Stimulated activated CD8-positive, alpha-beta memory T cell treated with anti-CD3 and anti-CD28 coated beads, Interleukin-12 subunit alpha, Interleukin-12 subunit beta, amount 100 ng/mL, for 1 hour (primary cell): ENCODE results near the gene GALNT7.
A peak's percentile ranks its signal among the peaks of the same experiment; 100 is the strongest.

ENCODE experiments used
- DNase-seq: peaks from one replicate; pipeline ENCODE4 v3.0.0-alpha.2; 2020; ENCODE audit warnings: low read depth

GALNT7 gene

DNA sequence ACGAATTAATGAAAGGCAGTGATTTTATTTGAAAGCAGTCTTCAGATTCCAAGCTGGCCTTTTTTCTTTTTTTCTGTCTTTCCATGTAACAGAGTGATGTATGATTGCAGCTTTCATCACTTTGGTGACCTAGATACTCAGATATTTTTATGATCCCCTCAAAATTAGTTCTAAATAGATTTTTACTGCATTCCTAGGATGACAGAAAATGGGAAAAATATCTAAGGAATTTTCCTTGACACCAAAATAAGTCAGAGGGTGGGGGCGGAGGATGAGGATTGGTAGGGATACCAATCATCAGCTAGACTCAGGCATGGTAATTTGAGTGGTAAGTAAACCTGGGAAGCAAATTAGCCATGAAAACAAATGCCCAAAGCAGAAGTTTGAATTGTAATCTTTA lies 177.5 kb downstream of the GALNT7 start:
- DNase-seq, result no peak

DNA sequence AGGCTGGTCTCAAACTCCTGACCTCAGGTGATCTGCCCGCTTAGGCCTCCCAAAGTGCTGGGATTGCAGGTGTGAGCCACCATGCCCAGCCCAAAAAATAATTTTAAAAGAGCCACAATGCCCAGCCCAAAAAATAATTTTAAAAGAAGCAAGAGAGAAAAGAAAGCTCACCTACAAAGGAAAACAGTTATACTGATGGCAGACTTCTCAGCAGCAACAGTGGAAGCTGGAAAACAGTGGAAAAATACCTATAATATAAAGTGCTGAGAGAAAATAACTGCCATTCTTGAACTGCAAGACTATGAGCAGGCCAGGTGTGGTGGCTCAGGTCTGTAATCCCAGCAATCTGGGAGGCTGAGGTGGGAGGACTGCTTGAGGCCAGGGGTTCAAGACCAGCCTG lies 178.9 kb downstream of the GALNT7 start:
- no peak for DNase-seq

DNA sequence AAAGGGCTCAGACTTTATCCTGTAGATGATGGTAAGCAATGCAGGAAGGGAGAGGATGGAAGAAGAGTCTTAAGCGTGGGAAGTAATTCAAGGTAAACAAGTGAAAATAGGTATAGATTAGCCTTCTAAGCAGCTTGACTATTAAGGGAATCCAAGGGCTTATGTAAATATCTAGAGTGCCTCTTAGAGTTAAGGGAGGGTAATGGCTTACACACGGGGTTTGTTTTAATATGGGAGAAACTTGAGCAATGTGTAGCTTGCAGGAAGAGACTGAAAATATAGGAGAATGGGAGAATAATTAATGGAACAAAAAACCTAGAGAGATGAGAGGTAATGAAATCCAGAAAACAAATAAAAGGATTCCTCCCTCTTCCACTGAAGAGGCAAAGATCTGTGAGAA lies 189.3 kb downstream of the GALNT7 start:
- DNase-seq, result no peak

DNA sequence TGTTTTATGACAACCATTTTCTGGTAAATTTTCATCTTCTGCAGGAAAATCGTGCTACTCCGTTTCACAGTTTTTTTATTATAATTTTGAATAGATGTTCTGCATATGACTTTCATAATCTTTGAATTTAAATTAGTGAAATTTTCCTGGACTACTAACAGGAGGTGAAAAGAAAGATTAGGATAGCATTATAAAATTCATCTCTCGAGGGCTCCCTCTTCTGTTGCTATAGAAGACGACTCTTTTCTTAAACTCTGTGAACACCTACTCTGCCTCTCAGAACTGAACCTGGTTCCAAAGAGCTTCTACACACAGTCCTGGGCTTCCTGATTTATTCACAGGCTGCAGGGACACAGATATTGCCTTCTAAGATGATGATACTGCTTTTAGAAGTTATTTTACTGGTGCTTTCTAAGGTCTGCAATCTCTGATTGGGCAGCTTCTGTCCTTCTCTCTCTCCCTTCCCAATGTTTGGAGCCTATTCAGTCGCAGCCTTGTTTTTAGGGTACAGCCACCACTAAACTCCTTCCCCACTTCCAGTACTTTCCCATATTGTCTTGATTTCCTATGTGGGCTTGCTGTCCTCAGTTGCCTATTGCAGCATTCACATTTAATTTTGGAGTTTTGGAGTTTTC lies 192.1 kb downstream of the GALNT7 start:
- DNase-seq, result no peak

DNA sequence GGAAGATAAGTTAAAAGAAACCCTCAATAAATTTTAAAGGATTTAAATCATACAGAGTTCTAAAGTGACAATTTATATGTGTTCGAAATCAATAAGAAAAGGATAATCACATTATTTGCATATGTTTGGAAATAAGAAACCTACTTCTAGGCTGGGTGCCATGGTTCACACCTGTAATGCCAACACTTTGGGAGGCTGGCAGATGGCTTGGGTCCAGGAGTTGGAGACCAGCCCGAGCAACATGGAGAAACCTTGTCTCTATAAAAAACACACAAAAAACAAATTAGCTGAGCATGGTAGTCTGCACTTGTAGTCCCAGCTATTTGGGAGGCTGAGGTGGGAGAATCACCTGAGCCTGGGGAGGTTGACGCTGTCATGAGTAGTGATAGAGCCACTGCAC lies 194.1 kb downstream of the GALNT7 start:
- DNase-seq, result no peak

DNA sequence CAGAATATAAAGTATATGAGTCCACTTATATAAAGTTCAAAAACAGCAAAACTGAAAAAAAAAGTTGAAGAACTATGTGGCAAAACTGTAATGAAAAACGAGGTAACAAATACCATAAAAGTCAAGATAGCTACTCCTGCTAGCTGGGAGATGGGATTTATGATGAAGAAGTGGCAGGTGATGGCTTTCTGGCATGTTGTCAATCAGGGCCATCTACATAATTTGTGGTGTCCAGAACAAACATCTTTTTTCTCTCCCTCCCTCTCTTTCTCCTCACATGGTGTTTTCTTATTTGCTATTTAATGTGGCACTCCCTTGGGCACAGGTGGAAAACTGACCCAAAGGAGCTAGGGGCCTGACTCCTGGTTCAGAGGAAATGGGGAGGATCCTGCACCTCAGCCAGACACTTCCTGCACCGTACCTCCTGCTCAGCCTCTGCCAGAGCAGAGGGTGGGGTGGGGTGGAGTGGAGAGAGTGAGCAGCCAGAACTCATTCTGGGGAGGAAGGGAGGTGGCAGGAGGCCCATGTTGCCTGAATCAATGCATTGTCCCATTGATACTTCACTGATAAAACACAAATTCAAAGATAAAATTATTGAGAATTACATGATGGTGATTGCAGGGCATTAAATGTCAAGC lies 196.9 kb downstream of the GALNT7 start:
- DNase-seq, result no peak

DNA sequence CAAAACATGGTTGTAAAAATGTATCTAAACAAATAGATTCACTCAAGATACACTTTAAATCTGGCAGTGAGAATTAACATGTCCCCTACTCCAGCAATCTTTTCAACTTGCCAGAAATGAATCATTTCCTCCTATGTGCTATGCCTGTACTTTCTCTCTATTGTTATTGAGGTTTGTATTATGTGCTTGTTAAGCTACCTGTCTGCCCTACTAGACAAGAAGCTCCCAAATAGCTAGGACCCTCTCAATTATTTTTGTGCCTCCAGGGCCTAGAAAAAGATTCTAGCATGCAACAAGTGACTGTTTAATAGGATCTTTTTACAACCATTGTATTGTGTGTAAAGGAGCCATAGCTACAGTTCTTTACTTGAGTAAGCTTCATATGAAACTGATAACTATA lies 198.7 kb downstream of the GALNT7 start:
- DNase-seq, result no peak

DNA sequence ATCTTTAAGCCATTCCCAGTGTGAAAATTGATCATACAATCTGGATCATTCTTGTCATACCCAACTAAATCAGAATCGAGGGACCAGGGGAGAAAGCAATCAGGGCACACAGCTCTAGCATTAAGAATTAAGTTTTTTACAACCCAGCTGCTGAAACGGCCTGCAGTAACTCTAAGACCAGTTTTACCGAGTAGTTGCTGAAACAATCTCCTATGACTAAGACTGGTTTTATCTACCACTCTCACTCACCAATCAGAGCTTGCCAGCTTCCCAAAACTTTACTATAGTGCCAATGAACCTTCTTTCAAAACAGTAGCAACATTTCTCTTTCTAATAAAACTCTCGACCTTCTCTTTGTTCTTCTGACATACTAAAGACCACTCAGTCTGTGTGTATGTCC lies 199.3 kb downstream of the GALNT7 start:
- no peak for DNase-seq

DNA sequence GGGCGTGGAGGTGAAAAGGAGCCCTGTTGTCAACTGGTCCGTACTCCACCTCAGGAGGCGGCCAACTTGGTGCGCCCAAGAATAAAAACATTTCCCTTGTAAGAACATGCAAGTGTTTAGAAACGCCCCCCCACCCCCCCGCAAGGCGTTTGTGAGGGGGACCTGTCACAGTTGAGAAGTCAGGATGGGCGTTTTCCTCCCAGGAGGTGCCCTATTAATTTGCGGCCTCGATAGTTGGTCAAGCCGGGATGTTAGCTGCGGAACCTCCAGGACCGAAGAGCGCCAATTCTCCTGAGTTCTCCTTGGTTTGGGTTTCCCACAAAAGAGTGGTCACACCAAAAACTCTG lies 201.5 kb downstream of the GALNT7 start:
- peak; percentile 41 for DNase-seq

DNA sequence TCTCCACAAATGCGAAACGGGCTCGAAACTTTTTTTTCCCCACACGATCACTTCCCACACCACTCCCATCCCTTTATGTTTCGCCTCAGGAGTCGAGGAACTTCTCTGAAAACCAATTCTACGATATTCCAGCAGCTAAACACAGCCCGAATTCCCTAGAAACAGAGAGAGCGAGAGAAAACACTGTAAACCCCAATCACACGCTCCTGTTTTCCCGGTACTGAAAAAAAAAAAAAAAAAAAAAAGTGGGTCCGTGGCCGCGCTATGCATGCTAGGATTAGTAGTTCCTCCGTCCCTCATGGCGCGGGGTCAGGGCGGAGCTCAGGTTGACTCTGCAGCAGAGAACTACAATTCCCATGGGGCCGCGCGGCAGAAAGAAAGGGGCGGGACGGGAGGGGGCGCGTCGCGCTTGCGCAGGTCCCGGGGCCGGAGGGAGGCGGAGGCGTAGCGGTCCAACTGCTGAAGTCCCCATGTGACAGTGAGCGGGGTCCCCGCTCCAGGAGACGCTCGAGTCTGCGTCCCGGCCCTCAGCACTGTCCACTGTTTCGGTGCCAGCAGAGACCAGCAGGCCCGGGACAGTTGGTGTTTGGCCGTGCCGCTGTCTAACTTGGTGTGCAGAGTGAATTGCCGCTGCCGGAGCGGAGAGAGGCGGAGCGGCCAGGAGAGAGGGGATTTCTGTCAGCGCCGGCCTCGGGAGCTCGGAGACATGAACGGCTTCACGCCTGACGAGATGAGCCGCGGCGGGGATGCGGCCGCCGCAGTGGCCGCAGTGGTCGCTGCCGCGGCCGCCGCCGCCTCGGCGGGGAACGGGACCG lies 202.1 kb downstream of the GALNT7 start, which contains the start of gene SAP30:
Gene SAP30 (plus strand): TSS at position 478 of the 815 bp plus-strand sequence. CDS start 229 bp downstream, at position 707.
- DNase-seq, result peak; percentile 97

DNA sequence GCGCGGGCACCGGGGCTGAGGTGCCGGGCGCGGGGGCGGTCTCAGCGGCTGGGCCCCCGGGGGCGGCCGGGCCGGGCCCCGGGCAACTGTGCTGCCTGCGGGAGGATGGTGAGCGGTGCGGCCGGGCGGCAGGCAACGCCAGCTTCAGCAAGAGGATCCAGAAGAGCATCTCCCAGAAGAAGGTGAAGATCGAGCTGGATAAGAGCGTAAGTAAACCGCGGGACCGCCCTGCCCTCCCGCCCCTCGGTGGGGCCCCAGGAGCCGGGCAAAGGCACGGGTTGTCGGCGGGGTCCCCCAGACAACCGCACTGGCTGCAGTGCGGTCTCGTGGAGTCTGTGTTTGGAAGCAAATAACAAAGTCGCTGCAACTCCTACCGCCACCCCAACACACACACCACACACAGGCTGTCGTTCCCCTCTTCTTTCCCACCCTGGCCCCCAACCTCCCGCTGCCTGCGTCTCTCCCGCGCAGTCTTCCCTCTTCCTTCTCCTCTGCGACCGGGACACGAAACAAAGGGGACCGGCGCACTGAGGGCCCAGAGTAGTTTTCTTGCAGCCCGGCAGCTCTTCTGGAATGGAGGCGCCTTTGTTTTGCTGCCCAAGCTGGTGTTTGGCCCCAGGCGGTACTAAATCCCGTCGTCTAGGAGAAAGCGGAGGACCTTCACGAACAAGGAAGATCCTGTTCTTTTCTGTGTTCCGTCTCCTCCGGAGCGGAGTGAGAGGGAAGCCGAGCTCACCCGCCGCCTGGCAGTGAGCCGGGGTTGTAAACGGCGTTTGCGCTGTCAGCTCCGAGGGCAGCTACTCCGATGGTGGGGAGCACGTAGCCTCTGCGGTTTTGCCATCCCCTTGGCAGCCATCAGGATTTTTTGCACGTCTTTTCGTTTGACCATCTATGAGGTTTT lies 202.9 kb downstream of the GALNT7 start:
- no peak for DNase-seq
